CD4-positive, alpha-beta T cell treated with Interleukin-4 for 1 hour (primary cell): ENCODE measurements around the gene CXorf49.

Source experiments
- DNase-seq, 2 donors: peaks; one replicate each; pipeline ENCODE4 v3.0.0-alpha.2; 2020 to 2022

Gene CXorf49

GRCh38 chrX:71671043-71671780 lies 46.9 kb downstream of the CXorf49 start:
- DNase-seq = no peak

DNA sequence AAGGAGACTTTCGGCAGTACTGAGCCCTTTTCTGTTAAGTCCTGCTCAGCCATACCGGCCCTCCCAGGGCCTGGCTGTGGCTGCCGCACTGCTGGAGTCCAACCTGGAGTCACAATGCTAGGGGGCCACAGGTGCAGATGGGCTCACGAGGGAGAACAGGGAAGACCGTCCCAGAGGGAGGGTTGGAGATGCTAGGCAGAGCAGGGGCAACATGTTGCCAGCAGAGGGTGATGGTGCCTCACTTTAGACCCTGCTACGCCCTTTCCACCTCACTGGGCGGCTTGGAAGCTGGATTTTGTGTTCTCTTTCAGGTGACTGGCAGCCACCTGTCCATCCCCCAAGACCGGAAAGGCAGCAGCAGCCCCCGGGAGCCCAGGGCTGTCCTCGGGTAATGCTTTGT lies 48.1 kb downstream of the CXorf49 start:
- peak in 1 of 2 donors; percentile 36 for DNase-seq

- DNase-seq = no peak
These were observed 48.6 kb downstream of the CXorf49 start for GRCh38 chrX:71669492-71669891.

DNA sequence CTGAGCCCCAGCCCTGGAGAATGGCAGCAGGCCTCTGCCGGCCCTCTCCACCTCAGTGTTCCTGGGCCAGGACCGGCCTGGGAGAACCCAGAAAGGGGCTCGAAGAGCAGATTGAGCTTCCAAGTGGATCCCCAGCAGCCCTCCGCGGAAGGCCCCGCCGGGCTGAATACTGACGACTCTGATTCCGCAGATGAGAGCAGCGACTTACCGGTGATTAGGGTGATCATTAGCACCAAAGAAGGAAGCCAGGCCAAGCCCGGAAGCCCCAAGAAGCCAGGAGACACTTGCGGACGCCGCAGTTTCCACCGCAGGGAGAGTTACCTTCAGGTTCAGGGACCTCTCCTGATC lies 49.9 kb downstream of the CXorf49 start:
- no peak for DNase-seq

DNA sequence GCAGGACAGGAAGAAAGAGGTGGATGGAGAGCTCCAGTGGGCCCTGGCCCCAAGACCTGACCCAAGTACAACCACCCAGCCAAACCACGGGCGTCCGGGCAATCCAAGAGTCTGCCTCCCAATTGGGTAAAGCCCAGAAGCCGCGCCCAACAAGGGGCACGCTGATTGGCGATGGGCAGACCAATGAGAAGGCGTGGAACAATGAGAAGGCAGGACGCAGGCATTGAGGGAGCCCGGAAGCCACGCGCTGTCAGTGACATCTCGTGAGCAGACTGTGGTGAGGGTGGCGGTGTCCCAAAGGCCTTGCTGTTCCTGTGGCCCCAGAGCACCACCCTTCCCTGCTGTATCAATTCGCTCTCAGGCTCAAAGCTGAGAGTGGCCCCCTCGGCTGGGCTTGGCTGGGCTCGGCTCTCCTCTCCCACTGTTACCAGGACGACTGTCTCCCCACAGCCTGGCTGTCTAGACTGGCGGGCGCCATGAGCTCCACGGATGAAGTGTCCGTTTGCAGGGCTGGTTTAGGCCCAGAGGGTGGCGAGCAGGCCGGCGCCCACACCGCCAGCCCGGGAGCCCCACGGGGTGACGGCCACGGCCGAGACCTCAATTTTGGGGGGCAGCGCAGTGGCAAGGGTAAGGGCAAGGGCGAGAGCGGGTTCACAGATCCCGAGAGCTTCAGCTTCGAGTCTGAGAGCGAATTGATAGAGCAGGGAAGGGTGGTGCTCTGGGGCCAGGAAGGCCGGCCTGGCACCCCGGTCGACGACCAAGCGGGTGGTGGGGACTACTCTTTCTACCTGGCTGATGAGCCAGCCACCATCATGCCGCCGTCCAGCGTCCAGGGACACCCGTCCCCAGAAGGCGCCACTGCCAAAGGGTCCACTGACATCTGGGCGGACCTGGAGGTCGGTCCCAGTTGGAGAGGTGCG lies 50.5 kb downstream of the CXorf49 start, which contains the start of gene LOC101059915:
LOC101059915 (plus strand) TSS at position 219 of the 920 bp plus-strand sequence.
- DNase-seq = no peak

DNA sequence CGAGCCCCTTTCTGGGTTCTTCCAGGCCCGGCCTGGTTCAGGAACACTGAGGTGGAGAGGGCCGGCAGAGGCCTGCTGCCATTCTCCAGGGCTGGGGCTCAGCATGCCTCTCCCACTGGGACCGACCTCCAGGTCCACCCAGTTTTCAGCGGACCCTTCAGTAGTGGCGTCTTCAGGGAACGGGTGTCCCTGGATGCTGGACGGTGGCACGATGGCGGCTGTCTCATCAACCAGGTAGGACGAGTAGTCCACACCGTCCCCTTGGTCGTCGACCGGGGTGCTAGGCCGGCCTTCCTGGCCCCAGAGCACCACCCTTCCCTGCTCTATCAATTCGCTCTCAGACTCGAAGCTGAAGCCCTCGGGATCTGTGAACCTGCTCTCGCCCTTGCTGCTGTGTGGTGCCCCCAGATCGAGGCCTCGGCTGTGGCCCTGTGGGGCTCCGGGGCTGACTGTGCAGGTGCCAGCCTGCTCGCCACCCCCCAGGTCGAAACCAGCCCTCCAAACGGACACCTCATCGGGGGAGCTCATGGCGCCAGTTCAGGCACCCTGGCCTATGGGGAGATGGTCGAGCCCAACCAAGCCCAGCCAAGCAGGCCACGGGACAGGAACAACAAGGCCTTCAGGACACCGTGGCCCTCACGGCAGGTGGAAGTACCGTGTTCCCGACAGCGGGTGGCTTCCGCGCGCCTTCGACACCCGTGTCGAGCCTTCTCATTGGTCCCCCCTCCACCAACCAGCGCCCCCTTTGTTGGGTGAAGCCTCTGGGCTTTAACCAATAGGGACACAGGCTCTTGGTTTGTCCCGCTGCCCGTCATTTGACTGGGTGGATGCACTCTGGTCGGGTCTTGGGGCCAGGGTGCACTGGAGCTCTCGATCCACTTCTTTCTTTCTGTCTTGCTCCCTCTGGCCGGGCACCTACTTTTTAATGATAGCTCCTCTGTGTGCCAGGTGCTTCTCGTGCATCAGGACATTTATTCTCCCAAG lies 51.6 kb downstream of the CXorf49 start:
- DNase-seq = no peak

- DNase-seq = no peak
These were observed 52.3 kb downstream of the CXorf49 start for GRCh38 chrX:71665747-71666146.

DNA sequence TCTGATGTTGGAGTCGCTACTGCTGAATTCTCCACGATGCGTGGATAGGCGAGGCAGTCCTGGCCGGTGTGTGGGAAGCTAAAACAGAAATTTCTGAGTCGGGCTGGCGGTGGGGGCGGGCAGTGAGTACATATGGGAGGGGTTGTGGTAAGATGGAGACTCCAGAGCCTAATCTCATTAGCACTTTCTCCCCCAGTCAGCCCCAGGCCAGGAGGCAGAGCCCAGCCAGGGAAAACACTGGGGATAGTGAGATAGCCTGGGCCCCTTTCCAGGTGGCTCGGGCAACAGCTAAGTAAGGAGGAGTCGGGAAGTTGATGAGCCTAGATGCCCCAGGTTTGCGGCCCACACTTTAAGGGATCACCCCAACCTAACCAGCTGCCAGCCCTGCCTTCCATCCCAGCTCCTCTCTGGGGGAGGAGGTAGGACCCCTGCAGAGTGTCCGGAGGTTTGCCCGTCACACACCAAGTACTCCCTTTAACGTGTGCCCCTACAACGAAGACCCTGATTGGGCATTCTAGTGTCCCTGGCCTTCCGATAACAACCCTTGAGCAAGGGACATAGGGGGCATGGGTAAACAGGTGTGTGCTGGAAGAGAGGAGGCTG lies 53.1 kb downstream of the CXorf49 start:
- no peak for DNase-seq
